Calu3 (cell line): Measurements from ENCODE around the gene GLS. TPM values are rescaled to one million over a fixed set of nuclear protein-coding genes. Genes with fewer than 3 reads are reported as not detected.

Experiments used
- BruUV-seq: library from RNA; stranded (reverse); fragments of 400-500 nt; replicated peaks from 2 replicates; lab custom pipeline; 2021; lab: Mats Ljungman, UMichigan
- CTCF ChIA-PET: fragments of 300-600 bp; sonication (Branson Sonifier 250); formaldehyde crosslinking; loops from one replicate; lab custom pipeline; 2022; ENCODE audit warnings: antibody characterized with exemption; lab: Charles Lee
- DNase-seq: peaks from one replicate; pipeline ENCODE4 v3.0.0; 2022
- H3K27ac Mint-ChIP-seq: one replicate; pipeline ENCODE4 v1.8.0; 2022; ENCODE audit warnings: mixed read lengths; ENCODE audit not compliant: unreplicated experiment
- H3K27me3 Mint-ChIP-seq: one replicate; pipeline ENCODE4 v1.8.0; 2022; ENCODE audit warnings: mixed read lengths; ENCODE audit not compliant: unreplicated experiment
- H3K36me3 Mint-ChIP-seq: one replicate; pipeline ENCODE4 v1.8.0; 2022; ENCODE audit warnings: mild to moderate bottlenecking, moderate library complexity, mixed read lengths; ENCODE audit not compliant: insufficient read depth, unreplicated experiment
- H3K4me1 Mint-ChIP-seq: one replicate; pipeline ENCODE4 v1.8.0; 2022; ENCODE audit warnings: mild to moderate bottlenecking, low read depth, mixed read lengths; ENCODE audit not compliant: unreplicated experiment
- H3K4me3 Mint-ChIP-seq: one replicate; pipeline ENCODE4 v1.8.0; 2022; ENCODE audit warnings: mild to moderate bottlenecking, low read depth, moderate library complexity, mixed read lengths; ENCODE audit not compliant: unreplicated experiment
- H3K9me3 Mint-ChIP-seq: one replicate; pipeline ENCODE4 v1.8.0; 2022; ENCODE audit warnings: low read depth, mixed read lengths; ENCODE audit not compliant: unreplicated experiment
- intact Hi-C: fragments of 100-400 bp; cut with micrococcal nuclease; formaldehyde crosslinking; loops from one replicate; pipeline ENCODE4 v1.10.0; 2022; ENCODE audit not compliant: unreplicated experiment
- total RNA-seq: library from RNA; stranded (reverse); gene quantifications from 2 replicates; pipeline ENCODE4 v1.2.3, GENCODE V29; 2022
- TF ChIP-seq, protein P1 (sequence below): fragments of 200-600 bp; IDR thresholded peaks from one replicate; pipeline ENCODE4 v1.8.0; 2022; ENCODE audit warnings: antibody characterized with exemption; ENCODE audit not compliant: unreplicated experiment

The GLS gene
- total RNA-seq, 1 experiment from 2014 or later = 115 TPM

DNA sequence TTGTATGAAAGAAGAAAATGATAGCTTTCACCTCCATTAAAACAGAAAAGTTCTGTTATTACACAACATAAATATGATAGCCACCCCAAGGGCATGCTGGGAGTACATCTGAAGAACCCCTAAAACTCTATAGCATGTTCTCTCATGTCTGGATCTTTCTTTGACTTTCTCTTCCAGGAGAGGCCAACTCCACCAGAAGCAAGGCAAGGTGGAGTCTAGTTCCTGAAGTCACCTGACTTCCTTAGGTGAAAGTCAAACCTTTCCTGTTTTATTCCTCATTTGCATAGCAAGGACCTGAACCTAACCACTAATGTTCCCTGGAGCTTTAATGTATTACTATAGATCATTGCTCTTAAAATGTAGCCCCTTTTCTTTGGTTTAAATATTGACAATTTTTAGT is 127.7 kb downstream of the GLS start:
- Mint-ChIP-seq H3K36me3 (peaks cover 48% of the 10 kb centered on the region), H3K27ac (no peak overlapping the region)
- CTCF ChIA-PET = no interaction called here

DNA sequence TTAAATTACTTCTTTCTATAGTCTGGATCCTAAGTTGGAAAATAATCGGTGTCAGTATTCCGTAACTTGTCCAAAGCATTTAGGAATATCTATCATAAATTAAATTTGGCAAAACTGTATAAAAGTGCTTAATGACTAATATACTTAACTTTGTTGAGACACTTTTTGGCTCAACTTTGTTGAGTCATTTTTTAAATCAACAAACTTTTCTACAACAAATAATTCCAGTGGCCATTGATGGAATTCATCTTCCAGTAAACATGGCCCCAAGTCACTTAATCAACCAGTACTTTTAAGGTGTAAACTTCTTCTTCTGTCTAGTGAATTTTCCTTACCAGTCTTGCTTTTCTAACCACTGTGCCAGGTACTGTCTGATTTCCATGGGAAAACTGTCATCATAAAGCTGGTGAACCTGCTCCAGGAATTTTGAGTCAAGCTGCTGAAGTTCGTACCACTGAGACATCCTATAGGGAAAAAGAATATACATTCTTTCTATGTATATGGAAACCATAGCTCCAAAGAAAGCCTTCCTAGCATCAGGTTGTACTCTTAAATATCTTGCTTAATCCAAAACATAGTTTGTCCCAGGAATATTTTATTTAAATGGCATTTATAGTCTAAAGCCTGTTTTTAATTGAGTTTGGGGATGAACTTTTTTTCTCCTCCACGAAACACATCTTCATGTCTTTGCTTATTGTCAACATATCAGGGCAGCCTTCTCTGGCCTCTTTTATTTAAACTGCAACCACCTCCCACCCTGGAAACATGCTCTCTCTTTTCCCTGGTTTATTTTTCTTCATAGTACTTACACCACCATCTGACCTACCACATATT is 129.1 kb downstream of the GLS start:
- H3K36me3 Mint-ChIP-seq = peaks cover 36% of the 10 kb centered on the region
- CTCF ChIA-PET = no interaction called here
- TF ChIP-seq, protein P1, sequence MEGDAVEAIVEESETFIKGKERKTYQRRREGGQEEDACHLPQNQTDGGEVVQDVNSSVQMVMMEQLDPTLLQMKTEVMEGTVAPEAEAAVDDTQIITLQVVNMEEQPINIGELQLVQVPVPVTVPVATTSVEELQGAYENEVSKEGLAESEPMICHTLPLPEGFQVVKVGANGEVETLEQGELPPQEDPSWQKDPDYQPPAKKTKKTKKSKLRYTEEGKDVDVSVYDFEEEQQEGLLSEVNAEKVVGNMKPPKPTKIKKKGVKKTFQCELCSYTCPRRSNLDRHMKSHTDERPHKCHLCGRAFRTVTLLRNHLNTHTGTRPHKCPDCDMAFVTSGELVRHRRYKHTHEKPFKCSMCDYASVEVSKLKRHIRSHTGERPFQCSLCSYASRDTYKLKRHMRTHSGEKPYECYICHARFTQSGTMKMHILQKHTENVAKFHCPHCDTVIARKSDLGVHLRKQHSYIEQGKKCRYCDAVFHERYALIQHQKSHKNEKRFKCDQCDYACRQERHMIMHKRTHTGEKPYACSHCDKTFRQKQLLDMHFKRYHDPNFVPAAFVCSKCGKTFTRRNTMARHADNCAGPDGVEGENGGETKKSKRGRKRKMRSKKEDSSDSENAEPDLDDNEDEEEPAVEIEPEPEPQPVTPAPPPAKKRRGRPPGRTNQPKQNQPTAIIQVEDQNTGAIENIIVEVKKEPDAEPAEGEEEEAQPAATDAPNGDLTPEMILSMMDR = no peak
- no TSS peak for BruUV-seq
- DNase-seq = no peak
- H3K27me3 Mint-ChIP-seq = no peaks in the 10 kb centered on the region
- H3K27ac Mint-ChIP-seq = no peak overlapping the region
- H3K4me3 Mint-ChIP-seq = no peak overlapping the region
- intact Hi-C loops = no loop called here
- H3K4me1 Mint-ChIP-seq = peaks cover 8% of the 10 kb centered on the region
- no peaks in the 10 kb centered on the region for H3K9me3 Mint-ChIP-seq

More for the DNA sequence above, 127.7 kb downstream of the GLS start:
- no peak for DNase-seq
- TF ChIP-seq, protein P1 = no peak
- peaks cover 8% of the 10 kb centered on the region for H3K4me1 Mint-ChIP-seq
- H3K9me3 Mint-ChIP-seq = no peaks in the 10 kb centered on the region
- H3K27me3 Mint-ChIP-seq = no peaks in the 10 kb centered on the region
- no TSS peak for BruUV-seq
- no peak overlapping the region for H3K4me3 Mint-ChIP-seq
- intact Hi-C loops = no loop called here

DNA sequence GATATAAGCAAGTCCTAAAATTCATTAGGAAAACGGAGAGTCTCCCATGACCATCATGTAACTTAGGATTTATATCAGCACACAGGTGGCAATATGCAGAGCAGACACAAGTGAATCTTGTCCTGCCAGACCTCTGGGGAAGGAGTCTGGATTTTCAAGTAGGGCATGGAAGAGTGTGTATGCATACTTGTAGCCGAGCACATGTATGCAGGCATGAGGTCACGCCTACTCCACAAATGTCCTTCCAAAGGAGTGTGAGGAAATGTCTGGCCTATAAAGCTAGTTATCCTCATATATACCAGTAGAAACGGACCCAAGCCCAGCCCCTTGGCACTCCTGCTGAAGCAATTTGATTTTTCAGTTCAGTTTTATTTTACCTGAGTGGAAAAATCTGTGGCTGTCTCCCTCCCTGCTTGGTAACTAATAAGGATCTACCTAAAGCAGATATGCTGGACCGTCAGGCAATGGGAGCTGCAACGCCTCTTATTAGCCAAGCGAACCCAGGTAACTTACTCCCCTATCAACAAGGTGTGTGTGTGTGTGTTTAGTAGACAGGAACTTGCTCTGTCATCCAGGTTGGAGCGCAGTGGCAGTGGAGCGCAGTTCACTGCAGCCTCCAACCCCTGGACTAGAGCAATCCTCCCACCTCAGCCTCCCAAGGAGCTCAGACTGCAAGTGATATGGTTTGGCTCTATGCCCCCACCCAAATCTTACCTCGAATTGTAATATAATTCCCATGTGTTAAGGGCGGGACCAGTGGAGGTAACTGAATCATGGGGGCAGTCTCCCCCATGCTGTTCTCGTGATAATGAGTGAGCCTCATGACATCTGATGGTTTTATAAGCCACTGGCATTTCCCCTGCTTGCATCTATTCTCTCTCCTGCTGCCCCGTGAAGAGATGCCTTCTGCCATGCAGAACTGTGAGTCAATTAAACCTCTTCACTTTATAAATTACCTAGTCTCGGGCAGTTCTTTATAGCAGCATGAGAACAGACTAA is 130.6 kb downstream of the GLS start:
- TF ChIP-seq, protein P1 = no peak
- intact Hi-C loops = no loop called here
- peaks cover 30% of the 10 kb centered on the region for H3K36me3 Mint-ChIP-seq
- no peak overlapping the region for H3K27ac Mint-ChIP-seq
- H3K4me1 Mint-ChIP-seq = peaks cover 8% of the 10 kb centered on the region
- DNase-seq = no peak
- no TSS peak for BruUV-seq
- CTCF ChIA-PET = interaction anchor here (0.7 kb wide), 1 partner anchor 1335 kb away, joined by 4 read pairs; no protein-coding TSS in a partner anchor
- H3K4me3 Mint-ChIP-seq = no peak overlapping the region
- no peaks in the 10 kb centered on the region for H3K9me3 Mint-ChIP-seq
- no peaks in the 10 kb centered on the region for H3K27me3 Mint-ChIP-seq

DNA sequence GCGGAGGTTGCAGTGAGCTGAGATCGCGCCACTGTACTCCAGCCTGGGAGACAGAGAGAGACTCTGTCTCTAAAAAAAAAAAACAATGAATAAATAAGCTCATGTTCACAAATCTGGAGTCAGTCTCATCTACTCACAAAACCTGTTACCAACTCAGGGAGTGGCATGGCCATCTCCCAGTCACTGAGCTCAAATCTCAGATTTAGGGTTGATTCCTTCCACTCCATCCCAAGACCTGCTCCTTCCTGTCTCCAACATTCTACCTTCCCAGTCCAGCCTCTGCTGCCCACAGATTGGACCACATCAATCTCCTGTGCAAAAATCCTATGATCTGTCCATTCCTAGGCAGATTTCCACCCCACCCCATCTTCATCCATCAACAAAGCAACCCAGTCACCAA is 131.7 kb downstream of the GLS start:
- no TSS peak for BruUV-seq
- intact Hi-C loops = no loop called here
- TF ChIP-seq, protein P1 = no peak
- CTCF ChIA-PET = interaction anchor here (0.6 to 0.7 kb wide), 2 partner anchors 24 to 1336 kb away, joined by 3 to 4 read pairs; no protein-coding TSS in a partner anchor
- no peaks in the 10 kb centered on the region for H3K9me3 Mint-ChIP-seq
- peaks cover 8% of the 10 kb centered on the region for H3K4me1 Mint-ChIP-seq
- no peak overlapping the region for H3K4me3 Mint-ChIP-seq
- no peak for DNase-seq
- H3K27me3 Mint-ChIP-seq = no peaks in the 10 kb centered on the region
- H3K27ac Mint-ChIP-seq = no peak overlapping the region
- peaks cover 23% of the 10 kb centered on the region for H3K36me3 Mint-ChIP-seq
